ENCODE measurements around the gene ACYP2.

DNA sequence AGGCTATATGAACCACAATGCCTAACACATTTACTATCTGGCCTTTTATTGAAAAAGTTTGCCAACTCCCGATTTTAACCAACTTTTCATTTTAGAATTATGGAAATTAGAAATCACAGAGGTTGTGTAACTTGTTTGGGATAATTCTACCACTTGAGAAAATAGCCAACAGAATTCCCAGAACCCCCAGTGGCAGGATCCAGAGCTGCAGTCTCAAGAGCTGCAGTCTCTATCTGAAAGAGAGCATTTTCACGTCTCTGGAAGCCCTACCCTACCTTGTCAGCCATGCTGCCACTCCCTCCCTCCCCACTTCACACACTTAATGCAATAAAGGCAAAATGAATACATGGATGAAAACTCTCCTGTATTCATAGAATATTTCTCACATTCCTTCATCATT is 164.0 kb downstream of the ACYP2 start:
- TF ChIP-seq CTCF (IDR thresholded peaks at IDR 0.05): no peak
- TF ChIP-seq EZH2 (IDR thresholded peaks at IDR 0.05; ENCODE audit: borderline replicate concordance, insufficient read depth, low read depth, low read length, poor library complexity, severe bottlenecking): no peak
